Kidney tubule cell (primary cell): ENCODE measurements around the gene CLCN4.
A peak's percentile ranks its signal among the peaks of the same experiment; 100 is the strongest.

ENCODE experiments used
- DNase-seq: peaks from one replicate; pipeline ENCODE4 v3.0.0-alpha.2; 2018; ENCODE audit warnings: low spot score

The CLCN4 gene

GRCh38 chrX:10130354-10130753 lies 26.4 kb upstream of the CLCN4 start:
- DNase-seq: no peak

GRCh38 chrX:10133980-10134676 lies 22.6 kb upstream of the CLCN4 start:
- peak; percentile 35 for DNase-seq

GRCh38 chrX:10134921-10135320 lies 21.9 kb upstream of the CLCN4 start:
- no peak for DNase-seq

- no peak for DNase-seq
These were observed 21.0 kb upstream of the CLCN4 start for GRCh38 chrX:10135561-10136399.

DNA sequence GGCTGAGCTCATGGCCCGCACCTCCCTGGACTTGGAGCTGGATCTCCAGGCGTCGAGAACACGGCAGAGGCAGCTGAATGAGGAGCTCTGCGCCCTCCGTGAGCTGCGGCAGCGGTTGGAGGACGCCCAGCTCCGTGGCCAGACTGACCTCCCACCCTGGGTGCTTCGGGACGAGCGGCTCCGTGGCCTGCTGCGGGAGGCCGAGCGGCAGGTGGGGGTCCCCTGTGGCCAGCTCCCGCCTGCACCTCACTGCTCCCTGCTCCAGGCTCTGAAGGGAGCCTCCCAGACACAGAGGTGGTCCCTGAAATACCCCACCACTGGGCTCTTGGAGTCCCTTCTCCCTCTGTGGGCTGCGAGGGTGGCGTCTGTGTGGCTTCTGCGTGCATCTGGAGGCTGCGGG lies 18.0 kb upstream of the CLCN4 start:
- DNase-seq: no peak

DNA sequence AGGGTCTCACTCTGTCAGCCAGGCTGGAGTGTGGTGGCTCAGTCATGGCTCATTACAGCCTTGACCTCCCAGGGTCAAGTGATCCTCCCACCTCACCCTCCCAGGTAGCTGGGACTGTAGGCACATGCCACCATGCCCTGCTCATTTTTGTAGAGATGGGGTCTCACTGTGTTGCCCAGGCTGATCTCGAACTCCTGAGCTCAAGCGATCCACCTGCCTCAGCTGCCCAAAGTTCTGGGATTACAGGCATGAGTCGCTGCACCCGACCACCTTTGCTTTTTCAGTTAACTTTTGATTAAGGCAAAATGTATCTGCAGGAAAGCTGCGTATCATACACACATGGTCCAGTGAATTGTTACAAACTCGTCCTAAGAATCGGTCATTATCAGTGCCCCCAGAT lies 16.5 kb upstream of the CLCN4 start:
- no peak for DNase-seq

- no peak for DNase-seq
These were observed 14.7 kb upstream of the CLCN4 start for GRCh38 chrX:10142041-10142599.

- no peak for DNase-seq
These were observed 13.4 kb upstream of the CLCN4 start for GRCh38 chrX:10143071-10143983.

DNA sequence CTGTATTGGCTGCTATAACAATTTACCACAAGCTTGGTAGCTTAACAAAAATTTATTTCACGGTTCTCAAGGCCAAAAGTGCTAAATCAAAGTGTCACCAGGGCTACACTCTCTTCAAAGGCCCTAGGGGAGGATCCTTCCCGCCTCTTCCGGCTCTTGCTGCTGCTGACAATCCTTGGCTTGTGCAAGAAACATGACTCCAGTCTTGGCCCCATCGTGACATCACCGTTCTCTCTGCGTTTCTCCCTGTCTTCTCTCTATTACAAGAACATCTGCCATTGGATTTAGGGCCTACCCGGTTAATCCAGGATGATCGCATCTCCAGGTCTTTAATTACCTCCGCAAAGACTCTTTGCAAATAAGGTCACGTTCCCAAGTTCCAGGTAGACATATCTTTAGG lies 10.4 kb upstream of the CLCN4 start:
- DNase-seq: no peak

DNA sequence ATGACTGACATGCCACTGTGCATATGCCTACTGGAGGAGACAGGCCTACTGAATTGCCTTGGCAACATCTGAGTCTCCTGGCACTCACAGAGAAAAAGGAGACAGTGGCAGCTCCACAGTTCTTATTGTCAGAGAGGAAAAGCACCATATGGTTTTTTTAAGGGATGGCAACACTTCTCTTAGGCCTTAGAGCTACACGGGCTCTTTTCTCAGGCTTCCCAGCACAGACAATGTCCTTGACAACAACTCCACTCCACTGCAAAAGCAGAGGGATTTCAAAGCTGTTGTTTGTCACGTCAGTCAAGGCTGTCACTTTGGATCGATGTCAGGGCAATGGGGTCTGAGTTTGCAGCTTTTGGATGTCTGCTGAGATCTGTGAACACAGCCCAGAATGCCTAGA lies 4.7 kb upstream of the CLCN4 start:
- no peak for DNase-seq

DNA sequence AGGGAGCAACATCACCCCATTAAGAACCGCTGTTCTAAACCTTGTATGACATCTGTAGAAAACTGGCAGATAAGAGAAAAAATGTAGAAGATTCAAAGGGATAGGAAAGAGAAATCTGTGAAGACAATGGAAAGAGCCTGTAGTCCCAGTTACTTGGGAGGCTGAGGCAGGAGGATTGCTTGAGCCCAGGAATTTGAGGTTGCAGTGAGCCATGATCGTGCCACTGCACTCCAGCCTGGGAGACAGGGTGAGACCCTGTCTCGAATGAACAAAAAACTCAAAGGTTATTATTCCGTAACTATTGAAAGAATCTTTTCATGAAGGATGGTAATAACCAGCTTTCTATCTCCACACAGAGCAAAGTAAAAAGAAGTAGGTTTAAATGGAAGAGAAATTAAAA lies 1.6 kb upstream of the CLCN4 start:
- DNase-seq: no peak

DNA sequence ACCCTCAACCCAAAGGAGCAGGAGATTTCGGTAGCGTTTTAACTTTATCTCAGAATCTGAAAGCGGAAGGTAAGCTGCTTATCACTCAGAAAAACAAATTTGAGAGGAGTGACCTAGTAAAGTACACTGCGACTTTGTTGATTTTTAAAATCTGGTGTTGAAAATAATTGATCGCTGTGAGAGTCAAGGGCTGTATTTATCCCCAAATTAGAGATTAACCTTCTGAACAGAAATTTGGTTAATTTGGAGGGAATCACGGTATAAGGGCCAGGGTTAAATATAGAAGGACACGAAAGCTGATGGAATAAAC lies 212 bp downstream of the CLCN4 start:
- DNase-seq: no peak

DNA sequence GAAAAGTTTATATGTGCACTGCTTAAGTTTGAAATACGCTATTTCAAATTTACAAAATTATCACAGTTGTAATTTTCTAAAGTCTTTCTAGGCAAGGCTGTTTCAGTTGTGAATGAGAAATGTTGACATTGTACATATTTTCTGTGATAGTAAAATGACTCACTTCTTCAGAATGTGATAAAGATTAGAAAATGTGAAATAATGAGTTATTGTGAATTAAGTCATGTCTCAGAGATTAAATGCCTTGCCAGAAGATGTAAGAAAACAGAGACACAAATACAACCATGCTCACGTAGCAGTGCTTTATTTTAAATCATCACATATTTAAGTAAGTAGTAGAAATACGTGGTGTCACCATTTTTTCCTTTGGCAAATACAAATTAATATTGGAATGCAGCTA lies 768 bp downstream of the CLCN4 start:
- no peak for DNase-seq

- DNase-seq: peak; percentile 15
These were observed 1.7 kb downstream of the CLCN4 start for GRCh38 chrX:10158279-10159144.

DNA sequence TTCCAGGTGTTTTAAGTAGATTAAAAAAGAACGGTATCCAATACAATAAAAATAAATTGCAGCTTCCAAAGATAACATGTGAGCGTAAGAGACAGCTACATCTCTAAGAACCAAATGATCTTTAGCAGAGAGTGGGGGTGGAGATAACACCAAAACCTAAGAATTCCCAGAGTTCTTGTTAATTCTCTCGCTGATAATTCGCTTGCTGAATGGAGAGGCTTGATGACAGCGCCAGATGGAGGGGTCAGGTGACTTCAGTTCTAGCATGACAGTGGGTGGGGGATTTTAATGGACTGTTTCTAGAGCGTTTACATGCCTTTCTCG lies 2.3 kb downstream of the CLCN4 start:
- no peak for DNase-seq

GRCh38 chrX:10160211-10160610 lies 3.4 kb downstream of the CLCN4 start:
- DNase-seq: no peak

DNA sequence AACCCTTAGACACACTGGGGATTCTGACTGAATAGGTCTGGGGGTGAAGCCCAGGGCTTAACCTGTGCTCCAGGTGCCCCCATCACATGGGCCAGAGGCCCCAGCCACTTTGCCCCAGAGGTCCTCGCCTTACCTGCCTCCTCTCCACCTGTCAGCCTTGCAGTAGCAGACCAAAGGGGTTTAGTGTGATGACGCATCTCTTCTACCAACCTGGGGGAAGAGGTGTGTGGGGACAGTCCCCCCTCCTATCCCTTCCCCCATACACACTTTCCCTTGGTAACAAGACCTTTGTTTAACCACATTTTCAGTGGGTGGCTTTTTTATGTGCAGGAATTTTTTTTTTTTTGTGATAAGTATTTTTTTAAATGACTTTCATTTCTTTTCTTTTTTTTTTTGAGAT lies 6.3 kb downstream of the CLCN4 start:
- no peak for DNase-seq

DNA sequence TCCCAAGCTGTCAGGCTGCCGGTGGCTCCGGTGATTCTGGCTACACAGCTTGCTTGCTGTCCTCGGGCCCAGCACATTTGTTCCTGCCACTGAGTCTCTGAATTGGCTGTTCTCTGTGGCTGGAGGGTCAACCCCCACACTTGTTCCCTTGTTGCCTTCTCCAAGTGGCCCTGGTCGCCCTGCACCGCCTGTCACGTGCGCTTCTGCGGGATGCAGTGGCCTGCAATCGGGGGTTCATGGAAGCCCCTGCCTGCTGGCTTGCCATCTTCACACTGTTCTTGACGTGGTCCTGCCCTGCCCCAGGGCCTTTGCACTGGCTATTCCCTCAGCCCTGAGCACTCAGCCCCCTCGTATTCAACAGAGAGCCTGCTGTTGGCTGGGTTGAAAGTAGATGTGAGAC lies 8.1 kb downstream of the CLCN4 start:
- DNase-seq: no peak

- DNase-seq: no peak
These were observed 8.9 kb downstream of the CLCN4 start for GRCh38 chrX:10165580-10166247.

DNA sequence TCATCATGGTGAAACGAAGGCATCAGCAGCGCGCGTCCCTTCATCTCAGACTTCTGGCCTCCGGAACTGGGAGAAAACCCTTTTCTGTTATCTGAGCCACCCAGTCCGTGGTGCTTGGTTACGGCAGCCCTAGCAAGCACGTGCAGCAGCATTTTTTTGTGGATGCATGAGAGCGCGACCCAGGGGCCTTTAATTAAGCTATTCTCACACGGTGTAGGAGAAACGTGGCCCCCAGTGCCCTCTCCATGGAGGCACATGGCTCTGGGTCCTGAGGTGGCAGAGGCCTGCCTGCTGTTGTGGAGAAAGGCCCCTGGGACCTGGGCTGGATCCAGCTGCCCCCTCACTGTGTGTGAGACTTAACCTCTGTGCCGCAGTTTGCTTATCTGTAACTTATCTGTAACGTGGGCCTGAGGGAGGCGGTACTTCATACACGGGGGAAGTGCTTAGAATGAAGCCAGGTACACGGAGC lies 9.5 kb downstream of the CLCN4 start:
- DNase-seq: no peak

DNA sequence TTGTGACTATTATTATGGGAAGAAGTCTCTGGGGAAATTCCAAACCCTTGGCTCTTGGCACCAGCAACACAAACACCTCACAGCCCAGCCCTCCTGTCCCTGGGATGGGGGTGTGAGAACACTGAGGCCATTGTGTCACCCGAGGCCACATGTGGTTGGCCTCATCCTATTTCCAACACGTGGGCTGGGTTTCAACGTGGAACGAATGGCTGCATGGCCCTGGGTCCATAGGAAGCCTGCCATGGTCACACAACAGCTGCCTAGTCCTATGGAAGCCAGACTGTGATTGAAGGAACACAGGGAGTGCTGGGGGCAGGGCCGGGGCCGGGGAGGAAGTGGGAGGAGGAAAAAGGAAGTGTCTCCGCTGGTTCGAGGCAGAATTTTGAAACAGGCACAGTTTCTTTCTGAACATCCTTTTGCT lies 10.0 kb downstream of the CLCN4 start:
- no peak for DNase-seq
